AG10803 (cell line): ENCODE results near the gene RABAC1.

Experiments
- DNase-seq: peaks from one replicate; pipeline ENCODE4 v3.0.0; 2010; ENCODE audit warnings: low read depth
- H3K4me3 ChIP-seq: 2 replicates; pipeline ENCODE4 v1.5.1; 2011; ENCODE audit warnings: mild to moderate bottlenecking, low read length, control low read depth
- TF ChIP-seq, protein P1 (sequence below): conservative IDR thresholded peaks from 2 replicates; pipeline ENCODE4 v1.5.1; 2011; ENCODE audit warnings: mild to moderate bottlenecking, low read length, control low read depth, inconsistent platforms

The RABAC1 gene

DNA sequence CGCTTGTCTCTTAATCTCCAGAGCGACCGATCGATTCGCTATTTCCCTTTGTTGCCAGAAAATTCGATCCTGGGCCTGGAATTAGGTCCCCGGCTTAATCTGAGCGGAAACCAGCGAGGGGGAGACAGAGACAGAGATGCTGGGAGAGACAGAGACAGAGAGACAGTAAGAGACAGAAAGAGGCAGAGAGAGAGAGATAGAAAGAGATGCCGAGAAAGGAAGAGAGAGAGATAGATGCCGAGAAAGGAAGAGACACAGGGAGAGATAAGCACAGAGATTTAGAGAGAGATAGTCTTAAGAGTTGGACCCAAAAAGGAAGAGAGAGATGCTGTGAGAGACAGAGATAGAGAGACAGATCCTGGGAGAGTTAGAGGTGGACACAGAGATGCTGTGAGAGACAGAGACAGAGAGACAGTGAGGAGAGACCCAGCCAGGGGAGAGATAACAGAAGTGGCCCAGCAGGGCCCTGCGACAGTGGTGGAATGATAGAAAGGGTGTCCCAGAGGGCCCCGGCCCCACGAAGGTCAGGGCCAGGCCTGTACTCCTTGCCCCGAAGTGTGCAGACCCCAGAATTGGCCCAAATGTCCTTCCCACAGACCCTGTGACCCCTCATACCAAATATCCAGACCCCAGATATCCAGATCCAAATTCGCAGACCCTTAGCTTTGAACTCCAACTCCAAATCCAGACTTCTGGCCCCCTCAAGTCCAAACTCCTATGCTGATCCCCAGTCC lies 32.2 kb downstream of the RABAC1 start:
- no peak for DNase-seq
- H3K4me3 ChIP-seq = no peak overlapping the region
- TF ChIP-seq, protein P1, sequence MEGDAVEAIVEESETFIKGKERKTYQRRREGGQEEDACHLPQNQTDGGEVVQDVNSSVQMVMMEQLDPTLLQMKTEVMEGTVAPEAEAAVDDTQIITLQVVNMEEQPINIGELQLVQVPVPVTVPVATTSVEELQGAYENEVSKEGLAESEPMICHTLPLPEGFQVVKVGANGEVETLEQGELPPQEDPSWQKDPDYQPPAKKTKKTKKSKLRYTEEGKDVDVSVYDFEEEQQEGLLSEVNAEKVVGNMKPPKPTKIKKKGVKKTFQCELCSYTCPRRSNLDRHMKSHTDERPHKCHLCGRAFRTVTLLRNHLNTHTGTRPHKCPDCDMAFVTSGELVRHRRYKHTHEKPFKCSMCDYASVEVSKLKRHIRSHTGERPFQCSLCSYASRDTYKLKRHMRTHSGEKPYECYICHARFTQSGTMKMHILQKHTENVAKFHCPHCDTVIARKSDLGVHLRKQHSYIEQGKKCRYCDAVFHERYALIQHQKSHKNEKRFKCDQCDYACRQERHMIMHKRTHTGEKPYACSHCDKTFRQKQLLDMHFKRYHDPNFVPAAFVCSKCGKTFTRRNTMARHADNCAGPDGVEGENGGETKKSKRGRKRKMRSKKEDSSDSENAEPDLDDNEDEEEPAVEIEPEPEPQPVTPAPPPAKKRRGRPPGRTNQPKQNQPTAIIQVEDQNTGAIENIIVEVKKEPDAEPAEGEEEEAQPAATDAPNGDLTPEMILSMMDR = no peak

DNA sequence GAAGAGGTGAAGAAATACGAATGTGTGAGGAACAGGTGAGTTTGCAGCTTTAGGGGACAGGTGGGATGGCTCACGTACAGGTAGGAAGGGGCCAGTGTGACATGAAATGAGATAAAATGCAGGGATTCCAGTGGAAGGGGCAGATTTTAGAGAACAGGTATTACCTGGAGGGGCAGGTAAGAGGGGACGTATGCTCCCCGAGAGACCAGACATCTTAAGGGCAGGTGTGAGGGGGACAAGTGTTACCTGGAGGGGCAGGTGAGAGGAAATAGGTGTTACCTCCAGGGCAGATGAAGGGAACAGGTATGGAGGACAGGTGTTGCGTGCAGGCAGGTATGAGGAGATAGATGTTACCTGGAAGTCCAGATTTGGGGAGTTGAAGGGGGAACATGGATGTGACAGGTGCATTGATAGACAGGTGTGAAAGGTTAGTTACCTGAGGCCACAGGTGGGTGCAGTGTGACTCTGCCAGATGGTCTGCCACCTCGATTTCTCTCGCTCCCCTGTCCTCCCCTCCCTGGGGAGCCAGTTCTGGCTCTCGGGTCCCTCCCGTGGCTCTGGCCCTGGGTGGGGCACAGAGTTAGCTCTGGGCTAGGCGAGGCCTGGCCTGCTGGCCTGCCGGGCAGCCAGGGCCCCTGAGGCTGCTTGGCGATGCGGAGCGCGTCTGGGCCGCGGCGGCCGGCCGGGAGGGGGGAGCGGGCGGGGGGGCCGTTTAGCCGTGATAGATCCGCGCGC lies 32.9 kb downstream of the RABAC1 start:
- TF ChIP-seq, protein P1 = no peak
- DNase-seq = no peak
- no peak overlapping the region for H3K4me3 ChIP-seq

DNA sequence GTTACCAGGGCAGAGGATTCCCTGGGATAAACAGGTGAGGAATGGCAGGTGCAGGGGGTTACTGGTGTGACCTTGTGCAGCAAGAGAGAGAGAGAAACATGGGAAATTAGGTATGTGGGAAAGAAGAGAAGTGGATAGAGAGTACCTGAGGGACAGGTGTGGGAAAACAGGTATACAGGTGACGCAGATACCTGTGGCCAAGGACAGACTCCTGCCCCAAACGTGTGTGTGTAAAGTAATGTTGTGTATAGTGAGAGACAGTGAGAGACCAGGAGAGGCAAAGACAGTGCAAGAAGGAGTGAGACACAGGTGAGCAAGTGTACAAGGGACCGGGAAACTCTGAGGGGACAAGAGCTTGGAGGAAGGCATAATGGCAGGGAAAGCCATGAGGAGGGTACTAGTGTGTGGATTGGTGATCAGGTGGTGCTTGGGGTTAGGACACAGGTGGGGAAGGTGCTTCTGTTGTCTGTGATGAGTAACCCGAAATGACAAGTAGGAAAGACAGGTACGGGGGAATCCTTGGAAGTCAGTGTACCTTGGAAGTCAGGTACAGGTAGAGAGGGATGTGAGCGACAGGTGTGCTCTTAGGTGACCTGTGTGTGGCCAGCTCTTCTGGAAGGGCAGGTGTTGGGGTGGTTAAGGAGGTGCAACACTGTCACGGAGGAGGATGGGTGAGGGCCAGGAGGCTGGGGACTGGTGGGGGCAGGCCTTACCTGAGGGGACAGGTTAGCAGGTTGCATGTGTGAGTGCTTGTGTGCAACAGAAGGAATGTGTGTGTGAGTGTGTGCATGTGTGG lies 33.7 kb downstream of the RABAC1 start:
- H3K4me3 ChIP-seq = no peak overlapping the region
- DNase-seq = no peak
- TF ChIP-seq, protein P1 = no peak

DNA sequence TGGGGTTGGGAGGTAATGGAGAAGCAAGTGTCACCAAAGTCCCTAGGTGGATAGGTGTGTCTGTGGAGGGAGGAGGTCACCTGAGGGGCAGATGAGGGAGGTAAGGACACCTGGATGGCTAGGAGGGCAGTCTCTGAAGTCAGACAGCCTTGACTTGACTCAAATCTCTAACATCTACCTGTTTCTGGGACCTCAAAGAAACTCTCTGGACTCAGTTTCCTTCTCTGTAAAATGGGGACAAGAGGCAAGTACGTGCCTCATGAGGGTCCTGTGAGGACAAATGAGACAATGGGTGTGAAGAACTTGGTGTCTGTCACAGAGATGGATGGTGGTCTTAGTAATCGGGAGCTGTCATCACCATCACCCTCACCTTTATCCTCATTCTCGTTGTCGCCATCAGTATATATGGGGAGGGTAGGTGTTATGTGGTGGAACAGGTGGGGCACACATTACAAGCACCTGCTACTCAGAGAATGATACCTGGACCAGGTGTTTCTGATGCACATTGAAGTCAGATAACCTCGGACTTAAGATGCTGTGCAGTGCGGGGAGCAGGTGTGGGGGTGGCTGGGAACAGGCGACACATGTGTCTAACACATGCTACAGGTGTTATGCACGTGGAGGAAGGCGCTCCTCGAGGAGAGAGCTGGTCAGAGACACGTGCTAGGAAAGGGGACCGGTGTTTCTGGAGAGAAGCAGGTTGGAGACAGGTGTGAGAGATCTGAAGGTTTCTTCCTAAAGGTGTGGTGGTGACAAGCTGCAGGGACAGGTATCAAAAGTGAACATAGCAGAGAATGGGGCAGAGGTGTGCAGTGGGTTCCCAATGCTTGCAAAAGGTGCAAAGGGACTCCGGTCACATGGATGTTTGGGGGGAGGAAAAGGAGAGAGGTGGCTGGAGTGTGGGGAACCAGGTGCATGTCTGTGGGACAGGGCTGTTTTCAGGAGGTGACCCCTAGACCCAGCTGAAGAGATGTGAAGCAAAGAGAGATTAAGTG lies 34.7 kb downstream of the RABAC1 start:
- DNase-seq = no peak
- TF ChIP-seq, protein P1 = no peak
- H3K4me3 ChIP-seq = no peak overlapping the region

DNA sequence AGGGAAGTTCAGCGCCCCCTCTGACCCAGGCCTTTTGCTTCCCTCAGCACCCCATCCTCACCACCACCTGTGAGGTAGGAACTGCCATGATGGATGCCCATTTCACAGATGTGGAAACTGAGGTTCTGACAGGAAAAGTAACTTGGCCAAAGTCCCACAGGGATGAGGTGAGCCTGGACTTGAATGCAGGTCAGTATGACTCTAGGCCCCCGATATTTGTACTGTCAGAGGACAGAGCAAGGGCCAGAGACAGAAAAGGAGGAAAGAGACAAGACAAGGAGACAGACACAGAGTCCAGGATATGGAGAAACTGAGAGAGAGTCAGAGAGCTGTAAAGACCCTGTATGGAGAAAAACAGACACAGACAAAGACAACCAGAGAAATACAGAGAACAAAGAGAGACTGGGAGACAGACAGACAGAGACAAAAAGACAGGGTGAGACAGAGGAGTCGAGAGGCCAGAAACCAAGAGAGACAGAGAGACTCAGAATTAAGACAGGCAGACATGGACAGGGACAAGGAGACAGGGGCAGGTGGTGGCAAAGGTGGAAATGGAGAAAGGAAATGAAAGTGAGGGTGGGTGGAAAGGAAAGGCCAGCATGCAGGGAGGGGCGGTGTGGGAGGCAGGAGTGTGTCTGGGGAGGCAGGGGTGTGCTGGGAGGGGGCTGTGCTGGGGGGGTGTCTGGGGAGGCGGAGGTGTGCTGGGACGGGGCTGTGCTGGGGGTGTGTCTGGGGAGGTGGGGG lies 35.9 kb downstream of the RABAC1 start:
- DNase-seq = no peak
- no peak overlapping the region for H3K4me3 ChIP-seq
- TF ChIP-seq, protein P1 = no peak

DNA sequence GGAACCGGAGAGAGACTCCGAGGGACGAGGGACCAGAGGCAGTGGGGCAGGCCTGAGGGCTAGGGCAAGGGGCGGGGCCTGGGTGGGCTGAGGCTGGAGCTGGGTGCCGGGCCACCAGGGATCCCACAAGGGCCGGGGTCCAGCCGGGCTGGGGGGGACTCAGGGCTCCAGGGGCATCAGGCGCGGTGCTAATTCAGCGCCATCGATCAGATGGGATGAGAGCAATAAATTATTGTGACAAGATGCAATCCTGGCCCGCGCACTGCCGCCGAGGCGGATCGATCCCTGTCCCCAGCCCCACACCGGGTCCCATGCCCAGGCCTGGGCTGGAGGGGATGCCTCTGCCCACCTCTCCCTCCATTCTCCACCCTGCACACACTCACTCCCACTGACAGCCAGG lies 36.5 kb downstream of the RABAC1 start:
- TF ChIP-seq, protein P1 = no peak
- DNase-seq = no peak
- no peak overlapping the region for H3K4me3 ChIP-seq
